DMS53 (cell line): ENCODE data around the gene CDX1.

Experiments
- DNase-seq: peaks from one replicate; lab custom pipeline; 2025; lab: John Stamatoyannopoulos, UW

Gene CDX1

GRCh38 chr5:150184006-150184405, 17.4 kb downstream of the CDX1 start:
- DNase-seq = no peak

GRCh38 chr5:150184990-150185912, 18.7 kb downstream of the CDX1 start:
- no peak for DNase-seq

GRCh38 chr5:150186137-150186536, 19.6 kb downstream of the CDX1 start:
- no peak for DNase-seq

GRCh38 chr5:150186897-150187296, 20.3 kb downstream of the CDX1 start:
- no peak for DNase-seq

DNA sequence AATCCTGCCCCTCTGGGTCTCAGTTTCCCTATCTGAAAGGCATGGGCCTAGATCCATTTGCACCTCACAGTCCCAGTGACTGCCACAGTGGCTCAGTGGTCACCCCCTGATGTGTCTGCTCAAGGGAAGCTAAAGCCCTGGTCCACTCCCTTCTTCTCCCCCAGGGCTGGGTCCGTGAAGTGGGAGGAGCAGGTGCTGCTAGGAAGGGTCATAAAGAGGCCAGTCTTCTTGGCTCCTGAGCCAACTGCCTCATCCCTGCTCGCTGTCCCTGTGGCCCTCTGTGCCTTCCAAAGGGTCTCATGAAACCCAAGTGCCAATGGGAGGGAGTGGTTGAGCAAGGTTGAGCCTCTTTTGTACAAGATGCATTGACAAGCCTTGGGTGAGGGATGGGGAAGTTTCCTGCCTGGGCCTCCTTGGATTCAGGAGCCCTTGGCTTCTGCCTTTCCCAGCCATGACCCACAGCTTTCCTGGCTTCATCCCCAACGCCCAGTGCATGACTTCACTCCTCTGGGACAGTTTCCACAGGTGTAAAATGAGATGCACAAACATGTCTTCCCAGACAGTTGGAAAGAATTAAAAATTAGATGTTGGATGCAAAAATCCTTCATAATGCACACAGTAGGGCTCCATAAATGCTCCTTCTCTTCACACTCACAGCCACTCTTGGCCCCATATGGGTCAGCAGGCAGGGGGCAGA, 21.7 kb downstream of the CDX1 start:
- no peak for DNase-seq

DNA sequence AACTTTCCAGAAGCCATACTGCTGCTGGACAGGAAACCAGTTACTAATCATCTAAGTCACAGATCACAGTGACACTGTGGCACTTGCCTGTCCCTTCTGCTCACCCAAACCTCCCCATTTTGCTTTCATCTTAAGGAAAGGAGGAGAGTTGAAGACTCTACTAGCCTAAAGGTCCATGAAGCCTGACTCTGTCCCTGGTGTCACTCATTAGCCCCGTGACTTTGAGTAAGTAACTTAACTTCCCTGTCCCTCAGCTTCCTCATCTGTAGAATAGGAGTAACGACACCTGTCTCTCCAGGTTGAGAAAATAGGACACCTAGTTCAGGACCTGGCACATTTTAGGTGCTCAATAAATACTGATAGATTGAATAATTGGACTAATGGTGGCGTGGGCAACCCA, 22.7 kb downstream of the CDX1 start:
- DNase-seq = no peak

GRCh38 chr5:150189728-150190502, 23.3 kb downstream of the CDX1 start, which contains the start of gene SLC6A7:
TSS of gene SLC6A7 (plus strand) at chr5:150190062. CDS start at chr5:150190328, 266 bp downstream.
- no peak for DNase-seq

DNA sequence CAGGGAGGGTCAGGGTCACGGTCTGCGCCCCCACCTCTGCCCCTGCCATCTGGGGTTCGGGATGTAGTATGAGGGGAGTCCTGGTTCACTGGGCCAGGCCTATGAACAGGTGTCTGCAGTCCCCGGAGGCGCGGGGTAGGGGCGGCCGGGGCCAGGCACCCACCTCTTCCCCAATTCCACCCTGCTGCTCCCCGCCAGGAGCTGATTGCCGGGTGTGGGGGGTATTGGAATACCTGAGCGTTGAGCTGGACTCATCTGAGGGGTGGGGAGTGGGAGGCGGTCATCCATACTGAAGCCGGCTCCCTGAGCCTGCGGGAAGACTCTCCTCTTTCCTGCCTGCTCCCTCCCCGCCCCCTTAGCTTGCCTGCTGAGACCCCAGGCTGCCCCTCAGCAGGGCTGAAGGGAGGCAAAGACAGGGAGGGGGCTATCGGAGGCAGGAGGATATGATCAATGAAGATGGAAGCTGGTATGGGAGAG, 24.0 kb downstream of the CDX1 start:
- no peak for DNase-seq

- DNase-seq = no peak
These were observed 24.4 kb downstream of the CDX1 start for GRCh38 chr5:150190987-150191386.

GRCh38 chr5:150192462-150192861, 25.9 kb downstream of the CDX1 start:
- no peak for DNase-seq

GRCh38 chr5:150195736-150196485, 29.3 kb downstream of the CDX1 start:
- no peak for DNase-seq

- DNase-seq = no peak
These were observed 29.9 kb downstream of the CDX1 start for GRCh38 chr5:150196514-150196913.

- no peak for DNase-seq
These were observed 30.4 kb downstream of the CDX1 start for GRCh38 chr5:150196986-150197385.

GRCh38 chr5:150197476-150197875, 30.9 kb downstream of the CDX1 start:
- no peak for DNase-seq

- no peak for DNase-seq
These were observed 35.9 kb downstream of the CDX1 start for GRCh38 chr5:150202501-150202900.

GRCh38 chr5:150203832-150204589, 37.4 kb downstream of the CDX1 start:
- DNase-seq = no peak

GRCh38 chr5:150204590-150204960, 38.0 kb downstream of the CDX1 start:
- DNase-seq = no peak

DNA sequence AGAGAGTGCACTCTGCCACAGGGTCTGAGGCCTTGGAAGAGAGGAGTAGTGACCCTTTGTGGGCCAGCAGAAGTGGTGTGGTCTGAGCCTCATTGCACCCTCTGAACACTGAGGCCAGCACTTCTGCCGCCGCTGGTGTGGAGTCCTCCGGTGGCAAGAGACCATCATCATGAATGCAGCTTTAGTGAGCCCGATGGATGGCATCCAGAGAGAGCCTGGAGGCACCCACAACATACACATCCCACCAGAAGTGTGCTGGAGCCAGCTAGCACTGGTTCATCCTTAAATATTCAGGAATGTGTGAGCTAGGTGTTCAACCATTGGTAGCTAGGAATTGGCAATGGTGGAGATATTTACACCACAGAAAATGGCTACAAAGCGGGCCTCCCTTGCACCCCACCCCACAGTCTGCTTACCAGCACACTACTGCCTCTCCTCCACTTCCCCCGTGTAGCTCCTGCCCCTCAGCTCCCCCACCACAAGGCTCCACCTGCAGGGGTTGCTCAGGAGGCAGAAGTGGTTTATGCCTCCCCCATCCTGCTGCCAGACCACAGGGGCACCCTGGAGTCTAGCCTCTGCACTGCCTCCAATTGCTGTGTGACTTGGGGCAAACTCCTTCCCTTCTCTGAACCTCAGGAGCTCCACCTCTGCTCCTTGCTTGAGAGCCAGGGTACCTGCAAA, 39.7 kb downstream of the CDX1 start:
- DNase-seq = no peak

GRCh38 chr5:150206779-150207115, 40.2 kb downstream of the CDX1 start:
- DNase-seq = no peak
